Retinal pigment epithelial cell (primary cell): ENCODE results near the gene ENC1.

Experiments
- DNase-seq: peaks from one replicate; pipeline ENCODE4 v3.0.0-alpha.2; 2010; ENCODE audit warnings: low read depth
- H3K4me3 ChIP-seq: 2 replicates; pipeline ENCODE4 v1.5.1; 2011; ENCODE audit warnings: mild to moderate bottlenecking, low read length, control low read depth, moderate library complexity
- TF ChIP-seq, protein P1 (sequence below): conservative IDR thresholded peaks from 2 replicates; pipeline ENCODE4 v1.5.1; 2011; ENCODE audit warnings: low read depth, low read length, control low read depth, inconsistent platforms

ENC1 gene

DNA sequence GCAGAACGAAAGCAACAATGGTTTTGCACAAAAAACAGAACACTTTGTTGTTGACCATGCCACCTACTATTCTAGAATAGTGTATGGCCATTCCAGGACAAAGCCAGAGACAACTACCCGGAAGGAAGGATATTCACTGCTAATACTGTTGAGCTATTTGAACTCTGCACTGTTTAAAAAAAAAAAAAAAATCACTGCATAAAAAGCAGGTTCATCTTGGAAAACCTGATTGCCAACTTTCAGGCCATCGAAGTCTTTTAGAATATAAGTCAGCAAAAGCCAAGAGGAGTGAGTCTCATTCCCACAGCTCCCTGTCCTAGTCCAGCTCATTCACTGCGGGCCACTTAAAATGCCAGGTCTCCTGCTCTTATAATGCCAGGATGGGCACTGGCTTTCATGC, 4.0 kb downstream of the ENC1 start:
- TF ChIP-seq, protein P1, sequence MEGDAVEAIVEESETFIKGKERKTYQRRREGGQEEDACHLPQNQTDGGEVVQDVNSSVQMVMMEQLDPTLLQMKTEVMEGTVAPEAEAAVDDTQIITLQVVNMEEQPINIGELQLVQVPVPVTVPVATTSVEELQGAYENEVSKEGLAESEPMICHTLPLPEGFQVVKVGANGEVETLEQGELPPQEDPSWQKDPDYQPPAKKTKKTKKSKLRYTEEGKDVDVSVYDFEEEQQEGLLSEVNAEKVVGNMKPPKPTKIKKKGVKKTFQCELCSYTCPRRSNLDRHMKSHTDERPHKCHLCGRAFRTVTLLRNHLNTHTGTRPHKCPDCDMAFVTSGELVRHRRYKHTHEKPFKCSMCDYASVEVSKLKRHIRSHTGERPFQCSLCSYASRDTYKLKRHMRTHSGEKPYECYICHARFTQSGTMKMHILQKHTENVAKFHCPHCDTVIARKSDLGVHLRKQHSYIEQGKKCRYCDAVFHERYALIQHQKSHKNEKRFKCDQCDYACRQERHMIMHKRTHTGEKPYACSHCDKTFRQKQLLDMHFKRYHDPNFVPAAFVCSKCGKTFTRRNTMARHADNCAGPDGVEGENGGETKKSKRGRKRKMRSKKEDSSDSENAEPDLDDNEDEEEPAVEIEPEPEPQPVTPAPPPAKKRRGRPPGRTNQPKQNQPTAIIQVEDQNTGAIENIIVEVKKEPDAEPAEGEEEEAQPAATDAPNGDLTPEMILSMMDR = no peak
- DNase-seq = no peak
- H3K4me3 ChIP-seq = no peak overlapping the region

DNA sequence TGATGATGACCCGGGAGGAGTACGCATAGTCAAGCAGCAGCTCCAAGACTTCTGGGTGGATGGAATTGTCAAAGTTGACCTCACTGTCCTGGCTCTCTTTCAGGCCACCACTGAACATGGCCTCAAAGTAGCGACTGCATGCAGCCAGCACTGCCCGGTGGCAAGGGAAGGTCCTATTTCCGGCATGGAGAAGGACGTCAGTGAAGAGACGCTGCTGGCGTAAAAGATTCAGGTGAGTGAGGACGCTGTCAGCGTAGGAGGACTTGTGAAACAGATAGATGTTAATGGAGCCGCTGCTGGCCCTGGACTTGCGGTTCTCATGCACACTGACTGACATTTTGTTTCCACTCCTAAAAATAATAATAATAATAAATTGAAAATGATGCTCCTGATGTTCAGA, 4.4 kb downstream of the ENC1 start:
- TF ChIP-seq, protein P1 = no peak
- no peak for DNase-seq
- H3K4me3 ChIP-seq = no peak overlapping the region

- no peak overlapping the region for H3K4me3 ChIP-seq
- no peak for DNase-seq
- TF ChIP-seq, protein P1 = no peak
Measured at GRCh38 chr5:74634611-74635286, 5.8 kb downstream of the ENC1 start.

DNA sequence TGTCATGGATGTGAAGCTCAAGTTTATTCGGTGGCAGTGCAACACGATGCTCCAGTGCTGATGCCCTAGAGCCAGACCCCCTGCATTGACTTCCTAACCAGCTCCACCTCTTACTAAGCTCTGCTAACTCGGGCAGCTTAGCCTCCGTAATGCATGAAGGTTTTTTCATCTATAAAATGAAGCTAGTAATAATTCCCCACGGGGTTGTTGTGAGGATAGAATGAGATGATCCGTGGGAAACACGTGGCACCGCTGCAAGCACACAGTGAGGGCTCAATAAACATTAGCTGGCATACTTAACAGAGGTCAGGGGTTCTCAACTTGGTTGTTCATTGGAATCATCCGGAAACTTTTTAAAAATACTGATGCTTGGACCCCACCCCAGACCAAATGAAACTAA, 6.8 kb downstream of the ENC1 start:
- H3K4me3 ChIP-seq = no peak overlapping the region
- no peak for DNase-seq
- TF ChIP-seq, protein P1 = no peak

- H3K4me3 ChIP-seq = no peak overlapping the region
- TF ChIP-seq, protein P1 = no peak
- peak; percentile 93 for DNase-seq
Measured at GRCh38 chr5:74632947-74633356, 7.6 kb downstream of the ENC1 start.

- DNase-seq = no peak
Measured at GRCh38 chr5:74631081-74631953, 9.2 kb downstream of the ENC1 start.

More at GRCh38 chr5:74631081-74631953, 9.2 kb downstream of the ENC1 start:
- H3K4me3 ChIP-seq = no peak overlapping the region
- TF ChIP-seq, protein P1 = no peak
